WTC11 (cell line): ENCODE results near the gene PTK6. TPM values are rescaled to one million over a fixed set of nuclear protein-coding genes. Genes with fewer than 3 reads are reported as not detected.

ENCODE experiments used
- ATAC-seq: fragments of 200-7000 bp; cut with Tn5 transposase; 2 replicates; pipeline ENCODE4 v1.10.0; 2021; ENCODE audit warnings: mild to moderate bottlenecking, moderate library complexity
- CTCF ChIA-PET: fragments of 300-600 bp; sonication (Branson Sonifier 250); formaldehyde crosslinking; loops from one replicate; lab custom pipeline; 2021; ENCODE audit warnings: antibody characterized with exemption; lab: Charles Lee
- POLR2A ChIA-PET: fragments of 350-600 bp; sonication (Branson Sonifier 250); formaldehyde crosslinking; loops from one replicate; lab custom pipeline; 2021; ENCODE audit warnings: antibody characterized with exemption; lab: Charles Lee
- DNase-seq: peaks from one replicate; pipeline ENCODE4 v3.0.0; 2021; ENCODE audit warnings: low spot score
- H3K27ac Mint-ChIP-seq: 2 replicates; pipeline ENCODE4 v1.8.0; 2021; ENCODE audit warnings: mixed read lengths
- H3K27me3 Mint-ChIP-seq: 2 replicates; pipeline ENCODE4 v1.8.0; 2021; ENCODE audit warnings: low read depth, mild to moderate bottlenecking, moderate library complexity, mixed read lengths
- H3K36me3 Mint-ChIP-seq: 2 replicates; pipeline ENCODE4 v1.8.0; 2021; ENCODE audit warnings: mixed read lengths
- H3K4me1 Mint-ChIP-seq: 2 replicates; pipeline ENCODE4 v1.8.0; 2022; ENCODE audit warnings: mixed read lengths
- H3K4me3 Mint-ChIP-seq: 2 replicates; pipeline ENCODE4 v1.8.0; 2021; ENCODE audit warnings: mild to moderate bottlenecking, moderate library complexity, mixed read lengths
- H3K9me3 Mint-ChIP-seq: 2 replicates; pipeline ENCODE4 v1.8.0; 2021; ENCODE audit warnings: mixed read lengths
- AFF4 ChIP-seq: sonication (generic); formaldehyde crosslinking; IDR thresholded peaks from 2 replicates; pipeline ENCODE4 v1.8.1; 2023; ENCODE audit warnings: mild to moderate bottlenecking, missing genetic modification reagents, borderline replicate concordance
- ATF1 ChIP-seq: sonication (generic); formaldehyde crosslinking; IDR thresholded peaks from 2 replicates; pipeline ENCODE4 v1.8.1; 2023; ENCODE audit warnings: mild to moderate bottlenecking, moderate library complexity, missing genetic modification reagents
- ATF2 ChIP-seq: sonication (generic); formaldehyde crosslinking; IDR thresholded peaks from 2 replicates; pipeline ENCODE4 v1.8.1; 2022; ENCODE audit warnings: low read depth, missing genetic modification reagents, borderline replicate concordance
- ATF6 ChIP-seq: sonication (generic); formaldehyde crosslinking; IDR thresholded peaks from 2 replicates; pipeline ENCODE4 v1.8.1; 2023; ENCODE audit warnings: mild to moderate bottlenecking, missing genetic modification reagents
- CDX4 ChIP-seq: fragments of 250-450 bp; sonication (Bioruptor Pico); IDR thresholded peaks from 2 replicates; pipeline ENCODE4 v1.9.0; 2021; ENCODE audit warnings: moderate library complexity, mild to moderate bottlenecking, inconsistent platforms, borderline replicate concordance
- E2F1 ChIP-seq: sonication (generic); formaldehyde crosslinking; IDR thresholded peaks from 2 replicates; pipeline ENCODE4 v1.8.0; 2022; ENCODE audit warnings: mild to moderate bottlenecking, missing genetic modification reagents
- FOXJ3 ChIP-seq: sonication (generic); formaldehyde crosslinking; IDR thresholded peaks from 2 replicates; pipeline ENCODE4 v1.9.0; 2021; ENCODE audit warnings: missing genetic modification reagents, mild to moderate bottlenecking, borderline replicate concordance
- FOXK1 ChIP-seq: sonication (generic); formaldehyde crosslinking; IDR thresholded peaks from 2 replicates; pipeline ENCODE4 v1.8.0; 2022; ENCODE audit warnings: mild to moderate bottlenecking, moderate library complexity, missing genetic modification reagents
- NR3C1 ChIP-seq: sonication (generic); formaldehyde crosslinking; conservative IDR thresholded peaks from 2 replicates; pipeline ENCODE4 v1.8.1; 2023; ENCODE audit warnings: low read depth, mild to moderate bottlenecking, missing genetic modification reagents
- PREB ChIP-seq: sonication (generic); formaldehyde crosslinking; IDR thresholded peaks from 2 replicates; pipeline ENCODE4 v1.8.1; 2022; ENCODE audit warnings: mild to moderate bottlenecking, missing genetic modification reagents, moderate library complexity, borderline replicate concordance
- TEAD4 ChIP-seq: sonication (generic); formaldehyde crosslinking; IDR thresholded peaks from 2 replicates; pipeline ENCODE4 v1.8.0; 2022; ENCODE audit warnings: mild to moderate bottlenecking, missing genetic modification reagents
- TP53 ChIP-seq: sonication (generic); formaldehyde crosslinking; IDR thresholded peaks from 2 replicates; pipeline ENCODE4 v1.8.1; 2023; ENCODE audit warnings: mild to moderate bottlenecking, missing genetic modification reagents
- ZNF219 ChIP-seq: sonication (generic); formaldehyde crosslinking; IDR thresholded peaks from 2 replicates; pipeline ENCODE4 v1.8.0; 2023; ENCODE audit warnings: missing genetic modification reagents, mild to moderate bottlenecking, borderline replicate concordance
- ZNF232 ChIP-seq: sonication (generic); formaldehyde crosslinking; IDR thresholded peaks from 2 replicates; pipeline ENCODE4 v1.8.0; 2022; ENCODE audit warnings: mild to moderate bottlenecking, missing genetic modification reagents
- ZNF281 ChIP-seq: sonication (generic); formaldehyde crosslinking; IDR thresholded peaks from 2 replicates; pipeline ENCODE4 v1.8.0; 2023; ENCODE audit warnings: mild to moderate bottlenecking, missing genetic modification reagents
- ZNF423 ChIP-seq: fragments of 250-450 bp; sonication (Bioruptor Pico); IDR thresholded peaks from 2 replicates; pipeline ENCODE4 v2.1.2; 2022; ENCODE audit warnings: mild to moderate bottlenecking, moderate library complexity
- ZNF512 ChIP-seq: sonication (generic); formaldehyde crosslinking; IDR thresholded peaks from 2 replicates; pipeline ENCODE4 v1.8.1; 2022; ENCODE audit warnings: missing genetic modification reagents, borderline replicate concordance
- total RNA-seq: library from RNA; stranded (reverse); gene quantifications from 3 replicates; pipeline ENCODE4 v1.2.3, GENCODE V29; 2021

PTK6 gene
- total RNA-seq, 1 experiment from 2014 or later: 0.22 TPM

GRCh38 chr20:63549019-63549418, 11.8 kb upstream of the PTK6 start (continued):
- TF ChIP-seq TEAD4 (no peak), ZNF281 (CRISPR knock-in tag) (no peak), ZNF423 (CRISPR knock-in tag) (no peak)

GRCh38 chr20:63548542-63548941, 11.4 kb upstream of the PTK6 start:
- POLR2A ChIA-PET: no interaction called here
- H3K27me3 Mint-ChIP-seq: no peaks in the 10 kb centered on the region
- ATAC-seq: no peak
- no peak overlapping the region for H3K4me3 Mint-ChIP-seq
- H3K9me3 Mint-ChIP-seq: no peaks in the 10 kb centered on the region
- no peaks in the 10 kb centered on the region for H3K36me3 Mint-ChIP-seq
- H3K27ac Mint-ChIP-seq: no peak overlapping the region
- no peak for TF ChIP-seq FOXJ3
- TF ChIP-seq ZNF512 (CRISPR knock-in tag): no peak
- no peak for TF ChIP-seq ATF2 (CRISPR knock-in tag)
- TF ChIP-seq E2F1 (CRISPR knock-in tag): no peak
- no peak for TF ChIP-seq ZNF232 (CRISPR knock-in tag)
- no peak for TF ChIP-seq NR3C1 (CRISPR knock-in tag)
- TF ChIP-seq AFF4: no peak
- no peak for TF ChIP-seq PREB (CRISPR knock-in tag)
- no peak for TF ChIP-seq ATF6
- no peak for TF ChIP-seq ZNF219 (CRISPR knock-in tag)
- no peak for TF ChIP-seq ATF1 (CRISPR knock-in tag)
- TF ChIP-seq TP53: no peak
- TF ChIP-seq CDX4 (CRISPR knock-in tag): no peak
- TF ChIP-seq FOXK1 (CRISPR knock-in tag): no peak
- TF ChIP-seq, all 79 proteins: peak for 0
- no peak for DNase-seq
- CTCF ChIA-PET: interaction anchor here (0.7 to 3.4 kb wide), 3 partner anchors 11 to 150 kb away, joined by 3 to 48 read pairs (median 3); partner anchors contain the start of genes PTK6 and STMN3
- H3K4me1 Mint-ChIP-seq: peaks cover 23% of the 10 kb centered on the region
